HG02885 (cell line): Measurements from ENCODE around the gene ST6GALNAC4.
"Not testable (repeated sequence)": the region's sequence is repeated elsewhere in the genome, so short reads cannot be mapped to it uniquely, and the experiment has no call there.

Experiments
- ATAC-seq: cut with Tn5 transposase; IDR thresholded peaks from one replicate; pipeline ENCODE4 v1.9.1; 2021; ENCODE audit warnings: mild to moderate bottlenecking; ENCODE audit not compliant: unreplicated experiment, poor library complexity

ST6GALNAC4 gene

GRCh38 chr9:127895811-127896210 lies 21.0 kb downstream of the ST6GALNAC4 start:
- no peak for ATAC-seq

GRCh38 chr9:127893392-127893791 lies 23.4 kb downstream of the ST6GALNAC4 start:
- ATAC-seq, result no peak

- ATAC-seq, result no peak
Observed at GRCh38 chr9:127892831-127893230, 24.0 kb downstream of the ST6GALNAC4 start.

- no peak for ATAC-seq
Observed at GRCh38 chr9:127890053-127890452, 26.8 kb downstream of the ST6GALNAC4 start.

- no peak for ATAC-seq
Observed at GRCh38 chr9:127887792-127888191, 29.0 kb downstream of the ST6GALNAC4 start.

GRCh38 chr9:127886401-127886972 lies 30.4 kb downstream of the ST6GALNAC4 start:
- no peak for ATAC-seq

GRCh38 chr9:127885508-127886281 lies 31.1 kb downstream of the ST6GALNAC4 start:
- ATAC-seq, result no peak

- no peak for ATAC-seq
Observed at GRCh38 chr9:127884976-127885490, 31.8 kb downstream of the ST6GALNAC4 start.

- no peak for ATAC-seq
Observed at GRCh38 chr9:127884427-127884911, 32.4 kb downstream of the ST6GALNAC4 start.

- no peak for ATAC-seq
Observed at GRCh38 chr9:127883959-127884358, 32.9 kb downstream of the ST6GALNAC4 start.

GRCh38 chr9:127881715-127882114 lies 35.1 kb downstream of the ST6GALNAC4 start:
- not testable (repeated sequence) for ATAC-seq

- ATAC-seq, result no peak
Observed at GRCh38 chr9:127880143-127880542, 36.7 kb downstream of the ST6GALNAC4 start.

- no peak for ATAC-seq
Observed at GRCh38 chr9:127878652-127879390, 38.0 kb downstream of the ST6GALNAC4 start.

GRCh38 chr9:127878001-127878651 lies 38.7 kb downstream of the ST6GALNAC4 start:
- no peak for ATAC-seq

- no peak for ATAC-seq
Observed at GRCh38 chr9:127877566-127877998, 39.3 kb downstream of the ST6GALNAC4 start, which contains the start of gene AK1. Gene AK1, minus strand, starts transcription at chr9:127877675. Its CDS starts 3,058 bp downstream, at chr9:127874617.

GRCh38 chr9:127876764-127877562 lies 39.9 kb downstream of the ST6GALNAC4 start:
- ATAC-seq, result no peak

GRCh38 chr9:127876026-127876763 lies 40.6 kb downstream of the ST6GALNAC4 start:
- ATAC-seq, result no peak

GRCh38 chr9:127875306-127875966 lies 41.4 kb downstream of the ST6GALNAC4 start:
- ATAC-seq, result no peak
